ENCODE data around the gene COG5.
"Not testable (repeated sequence)": the region's sequence is repeated elsewhere in the genome, so short reads cannot be mapped to it uniquely, and the experiment has no call there.

Gene COG5

DNA sequence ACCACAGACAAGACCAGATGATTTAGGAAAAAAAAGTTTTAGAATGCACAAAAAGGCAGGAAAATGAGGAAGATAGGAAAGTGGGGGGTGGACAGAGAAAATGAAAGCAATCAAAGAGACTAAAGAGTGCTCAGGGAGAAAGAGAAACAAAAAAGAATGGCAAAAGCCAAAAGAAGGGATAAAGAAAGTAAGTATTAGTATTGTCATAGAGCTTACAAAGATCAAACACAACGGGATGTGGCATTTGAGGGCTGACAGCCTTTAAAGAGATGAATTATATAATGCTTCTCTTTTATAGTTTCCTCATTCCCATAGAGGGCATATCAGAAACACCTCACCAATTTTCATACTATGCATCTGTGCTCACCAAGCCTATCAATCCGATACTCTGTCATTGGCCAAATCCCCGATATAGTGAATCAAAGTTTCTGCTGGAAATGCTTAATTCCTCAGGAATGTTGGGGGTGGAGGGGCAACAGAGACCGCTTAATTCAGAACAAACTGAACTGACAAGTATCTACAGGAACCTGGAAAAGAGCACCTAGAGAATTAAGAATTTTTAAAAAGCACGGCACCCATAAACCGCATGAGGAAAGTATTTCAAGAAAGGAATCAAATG lies 2.7 kb downstream of the COG5 start:
- TF ChIP-seq, protein P1, sequence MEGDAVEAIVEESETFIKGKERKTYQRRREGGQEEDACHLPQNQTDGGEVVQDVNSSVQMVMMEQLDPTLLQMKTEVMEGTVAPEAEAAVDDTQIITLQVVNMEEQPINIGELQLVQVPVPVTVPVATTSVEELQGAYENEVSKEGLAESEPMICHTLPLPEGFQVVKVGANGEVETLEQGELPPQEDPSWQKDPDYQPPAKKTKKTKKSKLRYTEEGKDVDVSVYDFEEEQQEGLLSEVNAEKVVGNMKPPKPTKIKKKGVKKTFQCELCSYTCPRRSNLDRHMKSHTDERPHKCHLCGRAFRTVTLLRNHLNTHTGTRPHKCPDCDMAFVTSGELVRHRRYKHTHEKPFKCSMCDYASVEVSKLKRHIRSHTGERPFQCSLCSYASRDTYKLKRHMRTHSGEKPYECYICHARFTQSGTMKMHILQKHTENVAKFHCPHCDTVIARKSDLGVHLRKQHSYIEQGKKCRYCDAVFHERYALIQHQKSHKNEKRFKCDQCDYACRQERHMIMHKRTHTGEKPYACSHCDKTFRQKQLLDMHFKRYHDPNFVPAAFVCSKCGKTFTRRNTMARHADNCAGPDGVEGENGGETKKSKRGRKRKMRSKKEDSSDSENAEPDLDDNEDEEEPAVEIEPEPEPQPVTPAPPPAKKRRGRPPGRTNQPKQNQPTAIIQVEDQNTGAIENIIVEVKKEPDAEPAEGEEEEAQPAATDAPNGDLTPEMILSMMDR (IDR thresholded peaks at IDR 0.05; ENCODE audit: extremely low read depth, missing control alignments), result no peak
- no peak for DNase-seq (ENCODE audit: low spot score)

DNA sequence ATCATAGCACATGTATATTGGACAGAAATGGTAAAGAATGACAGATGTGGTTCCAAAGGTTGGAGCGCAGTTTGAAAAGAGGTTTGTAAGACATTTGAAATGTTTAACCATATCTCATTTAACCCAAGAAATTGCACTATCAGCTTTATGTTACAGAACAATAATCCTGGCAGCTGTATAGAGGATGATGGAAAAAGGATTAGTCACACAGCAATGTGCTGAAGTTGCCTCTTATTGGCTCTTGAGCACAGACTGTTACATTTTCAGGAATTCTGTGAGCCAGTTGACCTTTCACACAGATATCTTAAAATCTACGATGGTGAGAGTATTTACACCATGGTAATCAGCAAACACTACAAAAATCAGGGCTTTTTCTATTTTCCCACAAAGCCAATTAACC lies 3.9 kb downstream of the COG5 start:
- DNase-seq (ENCODE audit: low spot score), result no peak
- TF ChIP-seq, protein P1 (IDR thresholded peaks at IDR 0.05; ENCODE audit: extremely low read depth, missing control alignments), result no peak

DNA sequence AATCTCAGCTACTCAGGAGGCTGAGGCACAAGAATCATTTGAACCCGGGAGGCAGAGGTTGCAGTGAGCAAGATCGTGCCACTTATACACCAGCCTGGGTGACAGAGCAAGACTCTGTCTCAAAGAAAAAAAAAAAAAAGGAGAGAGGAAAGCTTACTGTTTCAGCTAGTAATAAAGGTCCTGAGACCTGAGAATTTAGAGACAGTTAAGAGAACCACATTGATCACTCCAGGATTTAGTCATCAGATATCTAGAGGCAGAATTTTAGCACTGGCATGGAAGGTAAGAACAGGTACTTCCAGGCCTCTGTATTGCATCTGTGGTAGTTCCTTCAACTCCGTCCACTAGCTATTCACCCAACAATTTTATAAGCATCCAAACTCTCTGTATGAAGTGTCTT lies 7.8 kb downstream of the COG5 start:
- DNase-seq (ENCODE audit: low spot score), result no peak
- TF ChIP-seq, protein P1 (IDR thresholded peaks at IDR 0.05; ENCODE audit: extremely low read depth, missing control alignments), result no peak

DNA sequence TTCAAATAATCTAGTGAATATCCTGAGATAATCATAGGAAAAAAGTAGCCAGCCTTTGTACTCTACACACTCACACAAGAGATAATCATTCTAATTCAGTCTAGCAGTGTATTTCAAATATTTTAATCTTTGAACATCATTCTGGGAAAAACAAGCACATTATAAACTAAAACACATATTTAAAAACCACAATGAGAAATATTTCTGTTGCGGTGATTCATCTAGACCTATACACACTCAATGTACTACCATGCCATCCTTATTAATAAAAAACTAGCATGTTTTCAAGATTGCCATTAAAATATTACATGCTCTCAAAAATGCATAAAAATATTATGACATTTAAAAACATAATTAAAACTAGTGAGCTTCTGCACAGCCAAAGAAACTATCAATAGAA lies 11.8 kb downstream of the COG5 start:
- TF ChIP-seq, protein P1 (IDR thresholded peaks at IDR 0.05; ENCODE audit: extremely low read depth, missing control alignments), result no peak
- DNase-seq (ENCODE audit: low spot score), result no peak

DNA sequence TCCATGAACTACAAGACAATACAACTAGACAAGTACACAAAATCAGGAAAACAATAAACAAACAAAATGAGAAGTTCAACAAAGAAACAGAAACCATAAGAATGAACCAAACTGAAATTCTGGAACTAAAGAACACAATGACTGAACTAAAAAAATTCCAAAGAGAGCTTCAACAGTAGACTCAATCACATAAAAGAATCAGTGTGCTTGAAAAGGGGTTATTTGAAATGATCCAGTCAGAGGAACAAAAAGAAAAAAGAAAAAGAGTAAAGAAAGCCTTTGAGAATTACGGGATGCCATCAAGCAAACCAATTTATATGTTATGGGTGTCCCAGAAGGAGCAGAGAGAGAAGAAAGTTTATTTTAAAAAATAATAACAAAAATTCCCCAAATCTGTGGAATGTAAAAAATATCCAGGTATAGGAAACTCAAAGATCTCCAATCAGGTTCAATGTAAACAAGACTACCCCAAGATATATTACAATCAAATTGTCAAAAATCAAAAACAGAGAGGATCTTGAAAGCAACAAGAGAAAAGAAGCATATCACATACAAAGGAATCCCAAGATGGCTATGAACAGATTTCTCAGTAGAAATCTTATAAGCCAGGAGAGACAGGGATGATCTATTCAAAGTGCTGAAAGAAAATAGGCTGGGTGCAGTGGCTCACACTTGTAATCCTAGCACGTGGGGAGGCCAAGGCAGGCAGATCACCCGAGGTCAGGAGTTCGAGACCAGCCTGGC lies 18.7 kb downstream of the COG5 start:
- no peak for DNase-seq (ENCODE audit: low spot score)
- TF ChIP-seq, protein P1 (IDR thresholded peaks at IDR 0.05; ENCODE audit: extremely low read depth, missing control alignments), result no peak

DNA sequence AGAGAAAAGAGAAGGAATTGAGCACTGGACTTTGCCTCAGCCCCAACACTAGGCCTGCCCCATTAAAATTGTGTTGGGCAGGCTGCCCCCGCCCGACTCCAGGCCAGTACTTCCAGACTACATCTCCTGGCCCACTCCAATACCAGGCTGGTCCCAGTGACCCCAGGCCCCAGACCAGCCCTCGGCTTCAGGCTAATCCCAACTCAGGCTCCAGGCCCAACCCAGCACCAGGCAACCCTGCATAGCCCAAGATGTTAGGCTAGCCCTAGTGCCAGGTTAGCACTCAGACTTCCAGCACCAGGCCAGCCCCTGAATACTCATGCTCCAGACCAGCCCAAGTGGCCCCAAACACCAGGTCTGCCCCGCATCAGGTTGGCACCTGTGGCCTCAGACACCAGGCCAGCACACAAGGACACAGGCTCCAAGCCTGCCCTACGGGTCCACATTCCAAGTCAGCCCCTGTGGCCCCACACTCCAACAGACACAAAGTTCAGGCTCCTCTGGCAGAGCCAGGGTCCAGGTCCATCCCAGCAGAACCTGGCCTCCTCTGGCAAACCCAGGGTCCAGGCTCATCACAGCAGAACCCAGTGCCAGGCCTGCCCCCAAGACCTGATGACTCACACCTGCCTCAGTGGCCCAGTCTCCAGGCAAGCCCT lies 20.3 kb downstream of the COG5 start:
- DNase-seq (ENCODE audit: low spot score), result no peak
- TF ChIP-seq, protein P1 (IDR thresholded peaks at IDR 0.05; ENCODE audit: extremely low read depth, missing control alignments), result no peak

DNA sequence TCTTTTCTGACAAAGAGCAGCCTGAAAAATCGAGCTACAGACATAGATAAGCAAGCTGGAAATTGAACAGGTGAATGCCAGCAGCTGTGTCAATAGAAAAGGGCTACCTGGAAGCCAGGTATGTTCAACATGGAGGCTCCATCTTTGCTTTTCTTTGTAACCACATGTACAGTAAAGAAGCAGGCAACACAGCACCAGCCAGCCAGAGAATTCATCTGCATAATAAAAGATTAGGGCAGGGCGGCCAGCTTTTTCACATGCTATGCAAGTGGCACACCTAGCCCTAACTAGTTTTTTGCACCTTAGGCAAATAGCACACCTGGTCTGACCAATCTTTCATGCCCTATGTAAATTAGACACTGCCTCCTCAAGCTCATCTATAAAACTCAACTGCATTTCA lies 25.7 kb downstream of the COG5 start:
- no peak for DNase-seq (ENCODE audit: low spot score)
- TF ChIP-seq, protein P1 (IDR thresholded peaks at IDR 0.05; ENCODE audit: extremely low read depth, missing control alignments), result no peak

DNA sequence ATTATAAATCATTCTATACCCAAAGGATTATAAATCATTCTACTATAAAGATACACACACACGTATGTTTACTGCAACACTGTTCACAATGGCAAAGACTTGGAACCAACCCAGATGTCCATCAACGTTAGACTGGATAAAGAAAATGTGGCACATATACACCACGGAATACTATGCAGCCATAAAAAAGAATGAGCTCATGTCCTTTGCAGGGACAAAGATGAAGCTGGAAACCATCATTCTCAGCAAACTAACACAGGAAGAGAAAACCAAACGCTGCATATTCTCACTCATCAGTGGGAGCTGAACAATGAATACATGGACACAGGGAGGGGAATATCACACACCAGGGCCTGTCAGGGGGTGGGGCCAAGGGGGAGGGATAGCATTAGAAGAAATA lies 26.5 kb downstream of the COG5 start:
- DNase-seq (ENCODE audit: low spot score), result not testable (repeated sequence)
